Osteoblast (primary cell): ENCODE measurements around the gene XXYLT1. TPM values are rescaled to one million over a fixed set of nuclear protein-coding genes. Genes with fewer than 3 reads are reported as not detected.

Experiments
- DNase-seq: peaks from one replicate; pipeline ENCODE4 v3.0.0; 2011; ENCODE audit warnings: low spot score, mixed read lengths; ENCODE audit not compliant: insufficient read length; ENCODE audit errors: missing footprints
- H2AFZ ChIP-seq: 2 replicates; pipeline ENCODE4 v1.6.0; 2011; ENCODE audit warnings: mild to moderate bottlenecking, low read length
- H3K27ac ChIP-seq: 2 replicates; pipeline ENCODE4 v1.5.1; 2011; ENCODE audit warnings: mild to moderate bottlenecking, low read depth, low read length, moderate library complexity
- H3K27me3 ChIP-seq: 2 replicates; pipeline ENCODE4 v1.6.0; 2012; ENCODE audit warnings: mild to moderate bottlenecking, control low read depth, inconsistent platforms, low read length, moderate library complexity; ENCODE audit not compliant: insufficient read depth
- H3K36me3 ChIP-seq: 2 replicates; pipeline ENCODE4 v1.5.1; 2011; ENCODE audit warnings: mild to moderate bottlenecking, low read length, control low read depth, moderate library complexity; ENCODE audit not compliant: insufficient read depth
- H3K4me1 ChIP-seq: 2 replicates; pipeline ENCODE4 v1.5.1; 2011; ENCODE audit warnings: mild to moderate bottlenecking, low read length, control low read depth, moderate library complexity; ENCODE audit not compliant: insufficient read depth
- H3K4me2 ChIP-seq: 2 replicates; pipeline ENCODE4 v1.6.0; 2011; ENCODE audit warnings: mild to moderate bottlenecking, low read length; ENCODE audit not compliant: insufficient read depth
- H3K4me3 ChIP-seq: fragments of 200-600 bp; sonication (generic); 3 replicates; pipeline ENCODE4 v1.5.1; 2012; ENCODE audit warnings: mild to moderate bottlenecking, low read length, inconsistent platforms; ENCODE audit not compliant: insufficient read depth
- H3K79me2 ChIP-seq: 2 replicates; pipeline ENCODE4 v1.6.0; 2012; ENCODE audit warnings: mild to moderate bottlenecking, low read length, control low read depth, inconsistent platforms; ENCODE audit not compliant: insufficient read depth
- H3K9me3 ChIP-seq: 2 replicates; pipeline ENCODE4 v1.5.1; 2011; ENCODE audit warnings: low read depth, low read length, control low read depth
- H4K20me1 ChIP-seq: 2 replicates; pipeline ENCODE4 v1.6.0; 2012; ENCODE audit warnings: mild to moderate bottlenecking, low read length, control low read depth; ENCODE audit not compliant: insufficient read depth
- total RNA-seq: library from RNA; depleted of rRNA; stranded (reverse); fragments of >200 nt; gene quantifications from 2 replicates; pipeline ENCODE4 v1.2.3, GENCODE V29; 2012
- TF ChIP-seq, protein P1 (sequence below): IDR thresholded peaks from 2 replicates; pipeline ENCODE4 v1.5.1; 2011; ENCODE audit warnings: mild to moderate bottlenecking, low read depth, low read length, moderate library complexity; ENCODE audit errors: extremely low read depth

The XXYLT1 gene
- total RNA-seq, 1 donor, result 28.2 TPM

- Histone ChIP-seq H2AFZ (peak overlapping the region; percentile 42), H3K4me3 (no peak overlapping the region), H3K9me3 (no peaks in the 10 kb centered on the region), H3K4me1 (no peaks in the 10 kb centered on the region), H3K27ac (no peak overlapping the region), H3K27me3 (no peaks in the 10 kb centered on the region), H4K20me1 (no peaks in the 10 kb centered on the region), H3K36me3 (no peaks in the 10 kb centered on the region), H3K4me2 (no peak overlapping the region), H3K79me2 (peaks cover 9% of the 10 kb centered on the region)
- DNase-seq, result no peak
- TF ChIP-seq, protein P1, sequence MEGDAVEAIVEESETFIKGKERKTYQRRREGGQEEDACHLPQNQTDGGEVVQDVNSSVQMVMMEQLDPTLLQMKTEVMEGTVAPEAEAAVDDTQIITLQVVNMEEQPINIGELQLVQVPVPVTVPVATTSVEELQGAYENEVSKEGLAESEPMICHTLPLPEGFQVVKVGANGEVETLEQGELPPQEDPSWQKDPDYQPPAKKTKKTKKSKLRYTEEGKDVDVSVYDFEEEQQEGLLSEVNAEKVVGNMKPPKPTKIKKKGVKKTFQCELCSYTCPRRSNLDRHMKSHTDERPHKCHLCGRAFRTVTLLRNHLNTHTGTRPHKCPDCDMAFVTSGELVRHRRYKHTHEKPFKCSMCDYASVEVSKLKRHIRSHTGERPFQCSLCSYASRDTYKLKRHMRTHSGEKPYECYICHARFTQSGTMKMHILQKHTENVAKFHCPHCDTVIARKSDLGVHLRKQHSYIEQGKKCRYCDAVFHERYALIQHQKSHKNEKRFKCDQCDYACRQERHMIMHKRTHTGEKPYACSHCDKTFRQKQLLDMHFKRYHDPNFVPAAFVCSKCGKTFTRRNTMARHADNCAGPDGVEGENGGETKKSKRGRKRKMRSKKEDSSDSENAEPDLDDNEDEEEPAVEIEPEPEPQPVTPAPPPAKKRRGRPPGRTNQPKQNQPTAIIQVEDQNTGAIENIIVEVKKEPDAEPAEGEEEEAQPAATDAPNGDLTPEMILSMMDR, result no peak
Measured at GRCh38 chr3:195238586-195239118, 32.3 kb downstream of the XXYLT1 start.

DNA sequence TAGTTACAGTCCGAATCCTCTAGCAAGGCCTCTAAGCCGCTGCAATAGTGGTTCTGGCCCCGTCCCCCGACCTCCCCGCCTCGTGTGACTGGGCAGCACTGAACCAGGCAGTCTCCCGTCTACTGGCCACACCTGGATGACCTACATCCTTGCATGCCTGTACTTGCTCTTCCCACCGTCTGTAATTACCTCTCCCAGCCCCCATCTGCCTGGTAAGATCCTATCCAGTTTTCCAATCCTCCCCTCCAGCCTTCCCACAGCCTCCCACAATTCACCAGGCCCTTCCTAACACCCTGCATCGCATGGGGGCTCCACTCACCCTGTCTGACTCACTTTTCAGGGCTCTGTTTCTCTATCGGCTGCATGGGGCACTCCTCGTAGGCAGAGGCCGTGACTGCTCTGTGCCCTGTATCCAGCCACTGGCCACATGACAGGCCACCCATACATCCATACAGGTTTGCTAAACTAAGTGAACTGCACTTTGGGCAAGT, 32.8 kb downstream of the XXYLT1 start:
- H4K20me1 ChIP-seq, result no peaks in the 10 kb centered on the region
- no peaks in the 10 kb centered on the region for H3K36me3 ChIP-seq
- DNase-seq, result no peak
- no peak overlapping the region for H3K4me3 ChIP-seq
- peaks cover 9% of the 10 kb centered on the region for H3K79me2 ChIP-seq
- TF ChIP-seq, protein P1, result no peak
- no peaks in the 10 kb centered on the region for H3K9me3 ChIP-seq
- peak overlapping the region; percentile 26 for H2AFZ ChIP-seq
- H3K4me2 ChIP-seq, result no peak overlapping the region
- no peaks in the 10 kb centered on the region for H3K27me3 ChIP-seq
- H3K4me1 ChIP-seq, result no peaks in the 10 kb centered on the region
- no peak overlapping the region for H3K27ac ChIP-seq

- H3K4me1 ChIP-seq, result no peaks in the 10 kb centered on the region
- no peak overlapping the region for H3K4me3 ChIP-seq
- no peak overlapping the region for H3K4me2 ChIP-seq
- H3K9me3 ChIP-seq, result no peaks in the 10 kb centered on the region
- TF ChIP-seq, protein P1, result no peak
- no peaks in the 10 kb centered on the region for H4K20me1 ChIP-seq
- DNase-seq, result no peak
- no peak overlapping the region for H3K27ac ChIP-seq
- H3K79me2 ChIP-seq, result peaks cover 9% of the 10 kb centered on the region
- H3K36me3 ChIP-seq, result no peaks in the 10 kb centered on the region
- H2AFZ ChIP-seq, result no peak overlapping the region
- no peaks in the 10 kb centered on the region for H3K27me3 ChIP-seq
Measured at GRCh38 chr3:195236801-195237570, 34.0 kb downstream of the XXYLT1 start.

DNA sequence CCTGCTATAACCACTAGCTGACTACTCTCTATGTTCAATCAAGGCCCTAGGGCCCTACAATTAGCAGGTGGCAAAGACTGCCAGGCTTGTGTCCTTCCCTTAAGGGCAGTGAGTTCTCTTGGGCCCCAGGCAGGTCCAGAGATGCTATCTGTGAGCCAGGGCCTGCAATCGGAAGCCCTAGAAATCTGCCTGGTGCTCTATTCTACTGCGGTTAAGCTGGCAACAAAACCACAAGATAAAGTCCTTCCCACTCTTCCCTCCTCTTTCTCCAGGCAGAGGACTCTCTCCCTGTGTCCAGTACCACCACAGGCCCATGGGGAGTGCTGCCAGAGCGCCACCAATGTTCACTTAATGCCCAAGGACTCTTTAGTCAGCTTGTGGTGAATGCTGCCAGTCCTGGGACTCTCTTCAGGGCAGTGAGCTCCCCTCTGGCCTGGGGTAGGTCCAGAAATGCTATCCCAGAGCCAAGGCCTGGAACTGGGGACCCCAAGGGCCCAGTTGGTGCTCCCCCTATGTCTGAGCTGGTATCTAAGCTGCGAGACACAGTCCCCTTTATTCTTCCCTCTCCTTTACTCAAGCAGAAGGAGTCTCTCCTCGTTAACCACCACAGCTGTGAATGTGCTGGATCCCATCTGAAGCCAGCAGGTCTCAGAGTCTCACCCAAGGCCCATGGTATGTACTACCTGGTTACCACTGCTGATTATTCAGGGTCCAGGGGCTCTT, 34.7 kb downstream of the XXYLT1 start:
- Histone ChIP-seq H4K20me1 (no peaks in the 10 kb centered on the region), H3K36me3 (no peaks in the 10 kb centered on the region), H3K4me2 (no peak overlapping the region), H3K27me3 (no peaks in the 10 kb centered on the region), H3K9me3 (no peaks in the 10 kb centered on the region), H3K4me1 (no peaks in the 10 kb centered on the region), H2AFZ (no peak overlapping the region), H3K27ac (no peak overlapping the region), H3K4me3 (no peak overlapping the region), H3K79me2 (peaks cover 6% of the 10 kb centered on the region)
- no peak for DNase-seq
- TF ChIP-seq, protein P1, result no peak
